EL (cell line): ENCODE results near the gene CAMK2D.

Experiments
- DNase-seq: peaks from one replicate; pipeline ENCODE4 v3.0.0-alpha.2; 2016

CAMK2D gene

GRCh38 chr4:113420938-113421337 lies 340.6 kb downstream of the CAMK2D start:
- no peak for DNase-seq

GRCh38 chr4:113419631-113420030 lies 341.9 kb downstream of the CAMK2D start:
- no peak for DNase-seq

GRCh38 chr4:113411496-113411938 lies 350.0 kb downstream of the CAMK2D start:
- DNase-seq = peak; percentile 86

GRCh38 chr4:113410686-113411085 lies 350.9 kb downstream of the CAMK2D start:
- no peak for DNase-seq

GRCh38 chr4:113409181-113409580 lies 352.4 kb downstream of the CAMK2D start:
- no peak for DNase-seq

- DNase-seq = no peak
Observed at GRCh38 chr4:113407409-113407808, 354.1 kb downstream of the CAMK2D start.

- no peak for DNase-seq
Observed at GRCh38 chr4:113406723-113407016, 354.9 kb downstream of the CAMK2D start.

- no peak for DNase-seq
Observed at GRCh38 chr4:113405874-113406722, 355.4 kb downstream of the CAMK2D start.

GRCh38 chr4:113404841-113405240 lies 356.7 kb downstream of the CAMK2D start:
- DNase-seq = no peak

- no peak for DNase-seq
Observed at GRCh38 chr4:113404167-113404571, 357.4 kb downstream of the CAMK2D start.
